WTC11 (cell line): Measurements from ENCODE around the gene FOLR2.

Experiments used
- NR2C2 ChIP-seq: sonication (generic); formaldehyde crosslinking; IDR thresholded peaks from 2 replicates; pipeline ENCODE4 v1.8.0; 2022; ENCODE audit warnings: mild to moderate bottlenecking, missing genetic modification reagents
- TF ChIP-seq, protein P1 (sequence below): fragments of 200-600 bp; IDR thresholded peaks from 2 replicates; pipeline ENCODE4 v1.8.0; 2022; ENCODE audit warnings: antibody characterized with exemption
- TF ChIP-seq, protein P2 (sequence below): sonication (generic); formaldehyde crosslinking; IDR thresholded peaks from 2 replicates; pipeline ENCODE4 v1.8.1; 2022; ENCODE audit warnings: low read depth, missing genetic modification reagents, borderline replicate concordance

DNA sequence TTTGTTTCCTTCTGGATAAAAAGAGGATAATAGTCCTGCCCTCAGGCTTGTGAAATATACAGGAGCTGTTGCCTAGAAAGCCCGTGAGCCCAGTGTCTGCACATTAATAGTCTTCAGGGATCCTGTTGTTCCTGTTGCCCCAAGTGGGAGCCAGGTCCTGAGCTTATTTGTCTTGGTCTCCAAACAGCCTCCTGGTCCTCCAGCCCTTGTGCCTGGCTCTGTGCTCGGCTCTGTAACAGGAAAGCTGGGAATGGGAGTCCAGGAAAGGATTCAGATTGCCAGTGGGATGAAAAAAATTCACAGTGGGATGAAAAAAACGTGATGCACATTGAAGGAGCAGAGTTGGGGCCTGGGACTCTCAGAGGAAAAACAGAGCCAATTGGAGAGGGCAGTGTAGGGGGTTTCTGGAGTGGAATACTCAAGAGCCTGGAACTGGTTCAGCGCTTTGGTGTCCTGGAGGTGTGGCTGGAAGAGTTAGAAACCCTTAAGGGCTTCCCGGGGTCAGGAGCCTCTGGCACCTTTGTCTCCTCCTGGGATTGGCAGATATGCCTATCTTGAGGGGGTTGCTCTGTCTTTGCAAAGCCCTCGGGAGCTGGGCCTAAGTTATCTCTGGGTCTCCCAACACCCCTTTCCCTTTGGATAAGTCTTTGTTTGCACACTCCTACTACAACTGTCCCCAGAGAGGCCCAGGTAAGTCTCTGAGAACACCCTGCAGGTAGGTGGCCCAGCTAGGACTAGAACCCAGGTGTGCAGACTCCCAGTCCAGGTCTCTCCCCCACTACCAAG lies 5.7 kb downstream of the FOLR2 start:
- no peak for TF ChIP-seq NR2C2 (CRISPR knock-in tag)
- TF ChIP-seq, protein P1, sequence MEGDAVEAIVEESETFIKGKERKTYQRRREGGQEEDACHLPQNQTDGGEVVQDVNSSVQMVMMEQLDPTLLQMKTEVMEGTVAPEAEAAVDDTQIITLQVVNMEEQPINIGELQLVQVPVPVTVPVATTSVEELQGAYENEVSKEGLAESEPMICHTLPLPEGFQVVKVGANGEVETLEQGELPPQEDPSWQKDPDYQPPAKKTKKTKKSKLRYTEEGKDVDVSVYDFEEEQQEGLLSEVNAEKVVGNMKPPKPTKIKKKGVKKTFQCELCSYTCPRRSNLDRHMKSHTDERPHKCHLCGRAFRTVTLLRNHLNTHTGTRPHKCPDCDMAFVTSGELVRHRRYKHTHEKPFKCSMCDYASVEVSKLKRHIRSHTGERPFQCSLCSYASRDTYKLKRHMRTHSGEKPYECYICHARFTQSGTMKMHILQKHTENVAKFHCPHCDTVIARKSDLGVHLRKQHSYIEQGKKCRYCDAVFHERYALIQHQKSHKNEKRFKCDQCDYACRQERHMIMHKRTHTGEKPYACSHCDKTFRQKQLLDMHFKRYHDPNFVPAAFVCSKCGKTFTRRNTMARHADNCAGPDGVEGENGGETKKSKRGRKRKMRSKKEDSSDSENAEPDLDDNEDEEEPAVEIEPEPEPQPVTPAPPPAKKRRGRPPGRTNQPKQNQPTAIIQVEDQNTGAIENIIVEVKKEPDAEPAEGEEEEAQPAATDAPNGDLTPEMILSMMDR = no peak
- TF ChIP-seq, protein P2, sequence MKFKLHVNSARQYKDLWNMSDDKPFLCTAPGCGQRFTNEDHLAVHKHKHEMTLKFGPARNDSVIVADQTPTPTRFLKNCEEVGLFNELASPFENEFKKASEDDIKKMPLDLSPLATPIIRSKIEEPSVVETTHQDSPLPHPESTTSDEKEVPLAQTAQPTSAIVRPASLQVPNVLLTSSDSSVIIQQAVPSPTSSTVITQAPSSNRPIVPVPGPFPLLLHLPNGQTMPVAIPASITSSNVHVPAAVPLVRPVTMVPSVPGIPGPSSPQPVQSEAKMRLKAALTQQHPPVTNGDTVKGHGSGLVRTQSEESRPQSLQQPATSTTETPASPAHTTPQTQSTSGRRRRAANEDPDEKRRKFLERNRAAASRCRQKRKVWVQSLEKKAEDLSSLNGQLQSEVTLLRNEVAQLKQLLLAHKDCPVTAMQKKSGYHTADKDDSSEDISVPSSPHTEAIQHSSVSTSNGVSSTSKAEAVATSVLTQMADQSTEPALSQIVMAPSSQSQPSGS (CRISPR knock-in tag) = no peak
